A549 treated with RU486 at 1 μM for 4 hours (cell line): Measurements from ENCODE around the gene CLK1. TPM values are rescaled to one million over a fixed set of nuclear protein-coding genes. Genes with fewer than 3 reads are reported as not detected.

Experiments used
- total RNA-seq: library from RNA; stranded (reverse); fragments of 200-300 nt; extraction: Qiagen RNA extraction; gene quantifications from 5 replicates; pipeline ENCODE4 v1.2.3, GENCODE V29; 2022; ENCODE audit warnings: low read depth

CLK1 gene
- 25.4 to 48.1 TPM (median 39.1 TPM) in 5 replicates for total RNA-seq

GRCh38 chr2:200864176-200865034, at the start of gene CLK1:
Gene CLK1, minus strand, starts transcription at chr2:200864658. Its CDS starts 2,796 bp downstream, at chr2:200861862.

GRCh38 chr2:200888704-200889625, 24.5 kb upstream of the CLK1 start, which contains the start of the genes NIF3L1 and PPIL3:
Gene NIF3L1, plus strand, starts transcription at chr2:200889371. Its CDS starts 2,573 bp downstream, at chr2:200891944.
Gene PPIL3, minus strand, starts transcription at chr2:200889077. Its CDS starts 1,462 bp downstream, at chr2:200887615.

GRCh38 chr2:200811333-200812121, 52.9 kb downstream of the CLK1 start, which contains the start of gene BZW1:
Gene BZW1, plus strand, starts transcription at chr2:200811910. Its CDS starts 1,308 bp downstream, at chr2:200813218.

Other genes with a start within 250 kb of the CLK1 start
- 407 to 658 TPM (median 417 TPM) in 5 replicates for gene BZW1, start 52.7 kb downstream of the CLK1 start, total RNA-seq
- 19.2 to 25.8 TPM (median 24.4 TPM) in 5 replicates for gene PPIL3, start 24.4 kb upstream of the CLK1 start, total RNA-seq
- 37.9 to 44.1 TPM (median 41.3 TPM) in 5 replicates for gene NIF3L1, start 24.7 kb upstream of the CLK1 start, total RNA-seq
- gene ORC2, start 99.0 kb upstream of the CLK1 start, total RNA-seq = 12.5 to 18.1 TPM (median 14.1 TPM) in 5 replicates
- 1.5 to 4.8 TPM (median 4.3 TPM) in 5 replicates for gene HYCC2, start 207.0 kb upstream of the CLK1 start, total RNA-seq
- 125 to 180 TPM (median 128 TPM) in 5 replicates for gene NDUFB3, start 207.3 kb upstream of the CLK1 start, total RNA-seq